Fibroblast of pulmonary artery (primary cell): ENCODE data around the gene TNS1.

Source experiments
- DNase-seq: peaks from one replicate; pipeline ENCODE4 v3.0.0-alpha.2; 2010; ENCODE audit warnings: low read depth
- H3K4me3 ChIP-seq: replicated peaks from 2 replicates; pipeline ENCODE4 v1.5.1; 2011; ENCODE audit warnings: low read depth, mild to moderate bottlenecking, control low read depth, low read length, moderate library complexity
- TF ChIP-seq, protein P1 (sequence below): IDR thresholded peaks from 2 replicates; pipeline ENCODE4 v1.5.1; 2011; ENCODE audit warnings: mild to moderate bottlenecking, control low read depth, low read length, inconsistent platforms; ENCODE audit errors: missing control alignments

The TNS1 gene

GRCh38 chr2:218033590-218034496 lies 31.0 kb upstream of the TNS1 start:
- TF ChIP-seq, protein P1, sequence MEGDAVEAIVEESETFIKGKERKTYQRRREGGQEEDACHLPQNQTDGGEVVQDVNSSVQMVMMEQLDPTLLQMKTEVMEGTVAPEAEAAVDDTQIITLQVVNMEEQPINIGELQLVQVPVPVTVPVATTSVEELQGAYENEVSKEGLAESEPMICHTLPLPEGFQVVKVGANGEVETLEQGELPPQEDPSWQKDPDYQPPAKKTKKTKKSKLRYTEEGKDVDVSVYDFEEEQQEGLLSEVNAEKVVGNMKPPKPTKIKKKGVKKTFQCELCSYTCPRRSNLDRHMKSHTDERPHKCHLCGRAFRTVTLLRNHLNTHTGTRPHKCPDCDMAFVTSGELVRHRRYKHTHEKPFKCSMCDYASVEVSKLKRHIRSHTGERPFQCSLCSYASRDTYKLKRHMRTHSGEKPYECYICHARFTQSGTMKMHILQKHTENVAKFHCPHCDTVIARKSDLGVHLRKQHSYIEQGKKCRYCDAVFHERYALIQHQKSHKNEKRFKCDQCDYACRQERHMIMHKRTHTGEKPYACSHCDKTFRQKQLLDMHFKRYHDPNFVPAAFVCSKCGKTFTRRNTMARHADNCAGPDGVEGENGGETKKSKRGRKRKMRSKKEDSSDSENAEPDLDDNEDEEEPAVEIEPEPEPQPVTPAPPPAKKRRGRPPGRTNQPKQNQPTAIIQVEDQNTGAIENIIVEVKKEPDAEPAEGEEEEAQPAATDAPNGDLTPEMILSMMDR: no peak
- H3K4me3 ChIP-seq: no peak overlapping the region
- DNase-seq: no peak

GRCh38 chr2:218033208-218033589 lies 30.4 kb upstream of the TNS1 start:
- TF ChIP-seq, protein P1: no peak
- H3K4me3 ChIP-seq: no peak overlapping the region

GRCh38 chr2:218032336-218033171 lies 29.8 kb upstream of the TNS1 start:
- H3K4me3 ChIP-seq: no peak overlapping the region
- TF ChIP-seq, protein P1: no peak
- DNase-seq: no peak

More at GRCh38 chr2:218033208-218033589, 30.4 kb upstream of the TNS1 start:
- DNase-seq: no peak

GRCh38 chr2:218031771-218032257 lies 29.0 kb upstream of the TNS1 start:
- TF ChIP-seq, protein P1: no peak
- no peak for DNase-seq
- no peak overlapping the region for H3K4me3 ChIP-seq

DNA sequence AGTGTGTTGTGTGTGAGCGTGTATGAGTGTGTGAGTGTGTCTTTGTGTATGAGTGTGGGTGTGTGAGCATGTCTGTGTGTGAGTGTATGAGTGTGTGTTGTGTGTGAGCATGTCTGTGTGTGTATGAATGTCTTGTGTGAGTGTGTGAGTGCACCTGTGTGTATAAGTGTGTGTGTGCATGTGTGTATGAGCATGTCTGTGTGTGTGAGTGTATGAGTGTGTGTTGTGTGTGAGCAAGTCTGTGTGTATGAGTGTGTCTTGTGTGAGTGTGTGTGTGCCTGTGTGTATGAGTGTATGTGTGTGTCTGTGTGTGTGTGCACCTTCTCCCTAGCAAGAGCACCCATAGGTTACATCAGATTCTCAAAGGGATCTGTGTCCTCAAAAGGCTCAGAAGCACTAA lies 28.5 kb upstream of the TNS1 start:
- TF ChIP-seq, protein P1: no peak
- DNase-seq: no peak
- no peak overlapping the region for H3K4me3 ChIP-seq

- TF ChIP-seq, protein P1: no peak
- no peak overlapping the region for H3K4me3 ChIP-seq
- DNase-seq: no peak
These were observed 27.8 kb upstream of the TNS1 start for GRCh38 chr2:218030409-218031195.
